Osteocyte (in vitro differentiated cells): Measurements from ENCODE around the gene ELF4. TPM values are rescaled to one million over a fixed set of nuclear protein-coding genes. Genes with fewer than 3 reads are reported as not detected.

ENCODE experiments used
- DNase-seq: peaks from one replicate; pipeline ENCODE4 v3.0.0; 2021; ENCODE audit warnings: mixed read lengths; ENCODE audit not compliant: unreplicated experiment; ENCODE audit errors: extremely low spot score
- H3K27ac Mint-ChIP-seq: one replicate; pipeline ENCODE4 v1.8.0; 2021; ENCODE audit warnings: mild to moderate bottlenecking, mixed read lengths; ENCODE audit not compliant: unreplicated experiment
- H3K27me3 Mint-ChIP-seq: one replicate; pipeline ENCODE4 v1.8.0; 2021; ENCODE audit warnings: mixed read lengths; ENCODE audit not compliant: unreplicated experiment
- H3K36me3 Mint-ChIP-seq: one replicate; pipeline ENCODE4 v1.8.0; 2021; ENCODE audit warnings: mixed read lengths; ENCODE audit not compliant: unreplicated experiment
- H3K4me1 Mint-ChIP-seq: one replicate; pipeline ENCODE4 v1.8.0; 2021; ENCODE audit warnings: mixed read lengths; ENCODE audit not compliant: unreplicated experiment
- H3K4me3 Mint-ChIP-seq: one replicate; pipeline ENCODE4 v1.8.0; 2021; ENCODE audit warnings: mild to moderate bottlenecking, moderate library complexity, mixed read lengths; ENCODE audit not compliant: unreplicated experiment
- H3K9me3 Mint-ChIP-seq: one replicate; pipeline ENCODE4 v1.8.0; 2021; ENCODE audit warnings: mixed read lengths; ENCODE audit not compliant: unreplicated experiment
- CTCF ChIP-seq: fragments of 200-600 bp; sonication (generic); IDR thresholded peaks from 2 replicates; pipeline ENCODE4 v1.5.0; 2021; ENCODE audit warnings: antibody characterized with exemption, mild to moderate bottlenecking, moderate library complexity
- total RNA-seq: library from RNA; stranded (reverse); gene quantifications from 2 replicates; pipeline ENCODE4 v1.2.1, GENCODE V29; 2021

ELF4 gene
- total RNA-seq, 1 donor from 2014 or later, result 25.2 TPM

GRCh38 chrX:130066975-130067615, 43.2 kb downstream of the ELF4 start:
- H3K27ac Mint-ChIP-seq, result peak overlapping the region; percentile 40
- H3K36me3 Mint-ChIP-seq, result peaks cover 18% of the 10 kb centered on the region
- H3K27me3 Mint-ChIP-seq, result no peaks in the 10 kb centered on the region
- TF ChIP-seq CTCF, result no peak
- H3K9me3 Mint-ChIP-seq, result no peaks in the 10 kb centered on the region
- no peak for DNase-seq
- no peak overlapping the region for H3K4me3 Mint-ChIP-seq
- H3K4me1 Mint-ChIP-seq, result no peaks in the 10 kb centered on the region

- peaks cover 6% of the 10 kb centered on the region for H3K4me1 Mint-ChIP-seq
- DNase-seq, result peak; percentile 94
- TF ChIP-seq CTCF, result peak; percentile 89
- H3K36me3 Mint-ChIP-seq, result peaks cover 8% of the 10 kb centered on the region
- H3K9me3 Mint-ChIP-seq, result no peaks in the 10 kb centered on the region
- H3K27me3 Mint-ChIP-seq, result no peaks in the 10 kb centered on the region
- H3K27ac Mint-ChIP-seq, result peak overlapping the region; percentile 77
- peak overlapping the region; percentile 76 for H3K4me3 Mint-ChIP-seq
Measured at GRCh38 chrX:130060122-130061069, 49.9 kb downstream of the ELF4 start.

- Mint-ChIP-seq H3K36me3 (peaks cover 3% of the 10 kb centered on the region), H3K9me3 (no peaks in the 10 kb centered on the region), H3K27ac (no peak overlapping the region), H3K4me3 (no peak overlapping the region), H3K4me1 (peaks cover 17% of the 10 kb centered on the region), H3K27me3 (no peaks in the 10 kb centered on the region)
- no peak for TF ChIP-seq CTCF
- no peak for DNase-seq
Measured at GRCh38 chrX:130058652-130059051, 51.6 kb downstream of the ELF4 start.

- H3K9me3 Mint-ChIP-seq, result no peaks in the 10 kb centered on the region
- DNase-seq, result no peak
- peaks cover 17% of the 10 kb centered on the region for H3K4me1 Mint-ChIP-seq
- TF ChIP-seq CTCF, result no peak
- H3K4me3 Mint-ChIP-seq, result no peak overlapping the region
- H3K27me3 Mint-ChIP-seq, result no peaks in the 10 kb centered on the region
- peaks cover 3% of the 10 kb centered on the region for H3K36me3 Mint-ChIP-seq
- no peak overlapping the region for H3K27ac Mint-ChIP-seq
Measured at GRCh38 chrX:130057209-130057608, 53.1 kb downstream of the ELF4 start.

GRCh38 chrX:130055899-130056298, 54.4 kb downstream of the ELF4 start:
- Mint-ChIP-seq H3K4me3 (no peak overlapping the region), H3K9me3 (no peaks in the 10 kb centered on the region), H3K36me3 (peaks cover 10% of the 10 kb centered on the region), H3K27me3 (no peaks in the 10 kb centered on the region), H3K4me1 (peaks cover 14% of the 10 kb centered on the region), H3K27ac (no peak overlapping the region)
- no peak for TF ChIP-seq CTCF
- no peak for DNase-seq
